HepG2 (cell line): ENCODE results near the gene CPE. TPM values are rescaled to one million over a fixed set of nuclear protein-coding genes. Genes with fewer than 3 reads are reported as not detected.

ENCODE experiments used
- ASH2L ChIP-seq: fragments of 300-600, 200-600 bp; sonication (generic); IDR thresholded peaks from 2 replicates; pipeline ENCODE4 v1.7.0; 2017; ENCODE audit warnings: low read depth, mild to moderate bottlenecking, moderate library complexity, mixed read lengths, low read length; ENCODE audit not compliant: insufficient read length
- CC2D1A ChIP-seq: sonication (generic); formaldehyde crosslinking; IDR thresholded peaks from 2 replicates; pipeline ENCODE4 v1.8.1; 2023; ENCODE audit warnings: mild to moderate bottlenecking, missing genetic modification reagents
- DR1 ChIP-seq: sonication (generic); formaldehyde crosslinking; IDR thresholded peaks from 2 replicates; pipeline ENCODE4 v1.8.0; 2021; ENCODE audit warnings: mild to moderate bottlenecking, missing genetic modification reagents, inconsistent platforms
- DZIP1 ChIP-seq: sonication (generic); formaldehyde crosslinking; IDR thresholded peaks from 2 replicates; pipeline ENCODE4 v1.5.0; 2020; ENCODE audit warnings: mild to moderate bottlenecking, missing genetic modification reagents
- ETV5 ChIP-seq: IDR thresholded peaks from 2 replicates; pipeline ENCODE4 v1.6.1; 2018; ENCODE audit warnings: missing biosample characterization, missing genetic modification reagents, inconsistent platforms, borderline replicate concordance
- HNF4A ChIP-seq: sonication (generic); formaldehyde crosslinking; IDR thresholded peaks from 2 replicates; pipeline ENCODE4 v1.4.0; 2020; ENCODE audit warnings: missing genetic modification reagents
- JUNB ChIP-seq: sonication (generic); formaldehyde crosslinking; IDR thresholded peaks from 2 replicates; pipeline ENCODE4 v1.8.0; 2022; ENCODE audit warnings: missing genetic modification reagents, mild to moderate bottlenecking, borderline replicate concordance
- MEIS1 ChIP-seq: sonication (generic); formaldehyde crosslinking; IDR thresholded peaks from 2 replicates; pipeline ENCODE4 v1.9.0; 2021; ENCODE audit warnings: mild to moderate bottlenecking, missing genetic modification reagents, moderate library complexity, borderline replicate concordance
- MZF1 ChIP-seq: sonication (generic); formaldehyde crosslinking; IDR thresholded peaks from 2 replicates; pipeline ENCODE4 v1.8.1; 2023; ENCODE audit warnings: mild to moderate bottlenecking, missing genetic modification reagents, borderline replicate concordance
- NFKB2 ChIP-seq: sonication (generic); formaldehyde crosslinking; IDR thresholded peaks from 2 replicates; pipeline ENCODE4 v1.4.0; 2020; ENCODE audit warnings: missing genetic modification reagents, borderline replicate concordance
- NR2F6 ChIP-seq, 2 experiments: IDR thresholded peaks; 2 replicates each; pipeline ENCODE4 v1.6.1; 2016; ENCODE audit warnings: antibody characterized with exemption in 1 of 2, mild to moderate bottlenecking in 1 of 2
- PCBP1 ChIP-seq: fragments of 200-400 bp; formaldehyde crosslinking; IDR thresholded peaks from 2 replicates; pipeline ENCODE4 v1.6.1; 2017; ENCODE audit warnings: mild to moderate bottlenecking, low read depth, low read length, borderline replicate concordance
- SP4 ChIP-seq: sonication (generic); formaldehyde crosslinking; IDR thresholded peaks from 2 replicates; pipeline ENCODE4 v1.8.1; 2023; ENCODE audit warnings: mild to moderate bottlenecking, missing genetic modification reagents
- TBP ChIP-seq: sonication (generic); formaldehyde crosslinking; IDR thresholded peaks from 2 replicates; pipeline ENCODE4 v1.5.0; 2020; ENCODE audit warnings: missing genetic modification reagents
- ZBTB38 ChIP-seq: sonication (generic); formaldehyde crosslinking; IDR thresholded peaks from 2 replicates; pipeline ENCODE4 v1.5.1; 2020; ENCODE audit warnings: mild to moderate bottlenecking, missing genetic modification reagents
- ZFYVE20 ChIP-seq: sonication (generic); formaldehyde crosslinking; IDR thresholded peaks from 2 replicates; pipeline ENCODE4 v1.8.0; 2023; ENCODE audit warnings: low read depth, mild to moderate bottlenecking, moderate library complexity, missing genetic modification reagents, borderline replicate concordance
- ZNF326 ChIP-seq: sonication (generic); formaldehyde crosslinking; IDR thresholded peaks from 2 replicates; pipeline ENCODE4 v1.4.0; 2020; ENCODE audit warnings: missing genetic modification reagents, borderline replicate concordance
- ZNF441 ChIP-seq: sonication (generic); formaldehyde crosslinking; IDR thresholded peaks from 2 replicates; pipeline ENCODE4 v1.7.0; 2021; ENCODE audit warnings: missing genetic modification reagents, borderline replicate concordance
- ZNF614 ChIP-seq: IDR thresholded peaks from 2 replicates; pipeline ENCODE4 v1.6.1; 2018; ENCODE audit warnings: missing biosample characterization, missing genetic modification reagents, inconsistent platforms, borderline replicate concordance
- ZNF670 ChIP-seq: sonication (generic); formaldehyde crosslinking; IDR thresholded peaks from 2 replicates; pipeline ENCODE4 v1.8.0; 2022; ENCODE audit warnings: mild to moderate bottlenecking, missing genetic modification reagents, borderline replicate concordance
- ZNF776 ChIP-seq: sonication (generic); formaldehyde crosslinking; IDR thresholded peaks from 2 replicates; pipeline ENCODE4 v1.4.0; 2020; ENCODE audit warnings: mild to moderate bottlenecking, missing genetic modification reagents
- ZNF784 ChIP-seq: sonication (generic); formaldehyde crosslinking; IDR thresholded peaks from 2 replicates; pipeline ENCODE4 v1.5.1; 2020; ENCODE audit warnings: missing genetic modification reagents, mild to moderate bottlenecking, borderline replicate concordance
- polyA plus RNA-seq, 8 experiments: library from polyadenylated mRNA; depleted of rRNA in 3 of 8; stranded (reverse) in 7 of 8; unstranded in 1 of 8; fragments of >200 nt; fragmentation: Illumina TruSeq in 4 of 8; extraction: Trizol in 4 of 8; gene quantifications; 2 replicates each; pipeline versions ENCODE4 v1.2.1 to v1.2.3, GENCODE V29; 2011 to 2016; ENCODE audit warnings: low read depth in 4 of 8, missing spikeins in 1 of 8, mixed read lengths in 1 of 8; ENCODE audit not compliant: insufficient read depth in 1 of 8
- total RNA-seq, 5 experiments: library from RNA; depleted of rRNA; stranded (reverse); fragments of >200 nt; fragmentation: Illumina TruSeq; extraction: Trizol; gene quantifications; 2 replicates each; pipeline ENCODE4 v1.2.3, GENCODE V29; 2016; ENCODE audit warnings: low read depth in 1 of 5
- TF ChIP-seq, protein P1 (sequence below): sonication (generic); formaldehyde crosslinking; IDR thresholded peaks from 2 replicates; pipeline ENCODE4 v1.5.1; 2020; ENCODE audit warnings: mild to moderate bottlenecking, missing genetic modification reagents, moderate library complexity

The CPE gene
- total and polyA plus RNA-seq, 2 of the 13 experiments (the other 11 are each of a cell fraction or from before 2014, with no cell fraction given) = 268 to 852 TPM

DNA sequence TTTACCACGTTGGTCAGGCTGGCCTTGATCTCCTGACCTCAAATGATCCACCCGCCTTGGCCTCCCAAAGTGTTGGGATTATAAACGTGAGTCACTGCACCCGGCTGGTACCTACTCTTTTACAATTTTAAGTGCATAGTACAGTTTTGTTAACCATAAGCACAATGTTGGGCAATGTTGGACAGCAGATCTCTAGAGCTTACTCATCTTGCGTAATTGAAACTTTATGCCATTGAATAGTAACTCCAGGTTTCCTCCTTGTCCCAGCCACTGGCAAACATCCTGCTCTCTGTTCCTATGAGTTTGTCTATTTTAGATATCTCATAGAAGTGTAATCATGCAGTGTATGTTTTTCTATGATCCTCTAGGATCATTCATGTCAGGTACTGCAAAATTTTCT lies 9.3 kb upstream of the CPE start (continued):
- TF ChIP-seq ZBTB38 = no peak
- TF ChIP-seq ETV5 (CRISPR knock-in tag) = peak; percentile 82; the same call in 1 of the 2 replicates
- 0 out of 2 replicates have a peak, but pooled peaks have one; percentile 56 for TF ChIP-seq ZNF441 (CRISPR knock-in tag)
- TF ChIP-seq NFKB2 (CRISPR knock-in tag) = no peak
- TF ChIP-seq ZNF784 = peak; percentile 61; the same call in 1 of the 2 replicates
- TF ChIP-seq ASH2L = peak; percentile 62
- TF ChIP-seq DZIP1 (CRISPR knock-in tag) = no peak
- TF ChIP-seq, protein P1, sequence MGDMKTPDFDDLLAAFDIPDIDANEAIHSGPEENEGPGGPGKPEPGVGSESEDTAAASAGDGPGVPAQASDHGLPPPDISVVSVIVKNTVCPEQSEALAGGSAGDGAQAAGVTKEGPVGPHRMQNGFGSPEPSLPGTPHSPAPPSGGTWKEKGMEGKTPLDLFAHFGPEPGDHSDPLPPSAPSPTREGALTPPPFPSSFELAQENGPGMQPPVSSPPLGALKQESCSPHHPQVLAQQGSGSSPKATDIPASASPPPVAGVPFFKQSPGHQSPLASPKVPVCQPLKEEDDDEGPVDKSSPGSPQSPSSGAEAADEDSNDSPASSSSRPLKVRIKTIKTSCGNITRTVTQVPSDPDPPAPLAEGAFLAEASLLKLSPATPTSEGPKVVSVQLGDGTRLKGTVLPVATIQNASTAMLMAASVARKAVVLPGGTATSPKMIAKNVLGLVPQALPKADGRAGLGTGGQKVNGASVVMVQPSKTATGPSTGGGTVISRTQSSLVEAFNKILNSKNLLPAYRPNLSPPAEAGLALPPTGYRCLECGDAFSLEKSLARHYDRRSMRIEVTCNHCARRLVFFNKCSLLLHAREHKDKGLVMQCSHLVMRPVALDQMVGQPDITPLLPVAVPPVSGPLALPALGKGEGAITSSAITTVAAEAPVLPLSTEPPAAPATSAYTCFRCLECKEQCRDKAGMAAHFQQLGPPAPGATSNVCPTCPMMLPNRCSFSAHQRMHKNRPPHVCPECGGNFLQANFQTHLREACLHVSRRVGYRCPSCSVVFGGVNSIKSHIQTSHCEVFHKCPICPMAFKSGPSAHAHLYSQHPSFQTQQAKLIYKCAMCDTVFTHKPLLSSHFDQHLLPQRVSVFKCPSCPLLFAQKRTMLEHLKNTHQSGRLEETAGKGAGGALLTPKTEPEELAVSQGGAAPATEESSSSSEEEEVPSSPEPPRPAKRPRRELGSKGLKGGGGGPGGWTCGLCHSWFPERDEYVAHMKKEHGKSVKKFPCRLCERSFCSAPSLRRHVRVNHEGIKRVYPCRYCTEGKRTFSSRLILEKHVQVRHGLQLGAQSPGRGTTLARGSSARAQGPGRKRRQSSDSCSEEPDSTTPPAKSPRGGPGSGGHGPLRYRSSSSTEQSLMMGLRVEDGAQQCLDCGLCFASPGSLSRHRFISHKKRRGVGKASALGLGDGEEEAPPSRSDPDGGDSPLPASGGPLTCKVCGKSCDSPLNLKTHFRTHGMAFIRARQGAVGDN (CRISPR knock-in tag) = no peak
- peak; percentile 96 for TF ChIP-seq HNF4A
- TF ChIP-seq JUNB (CRISPR knock-in tag) = peak; percentile 95
- TF ChIP-seq ZNF776 (CRISPR knock-in tag) = no peak
- no peak for TF ChIP-seq ZFYVE20
- peak; percentile 97 for TF ChIP-seq ZNF614 (CRISPR knock-in tag)
- 0 out of 2 replicates have a peak, but pooled peaks have one; percentile 70 for TF ChIP-seq ZNF670 (CRISPR knock-in tag)
- no peak for TF ChIP-seq ZNF326 (CRISPR knock-in tag)
- no peak for TF ChIP-seq CC2D1A (CRISPR knock-in tag)
- TF ChIP-seq DR1 (CRISPR knock-in tag) = no peak
- TF ChIP-seq PCBP1 = no peak
- peak; percentile 46; the same call in 1 of the 2 replicates for TF ChIP-seq MEIS1
- TF ChIP-seq MZF1 (CRISPR knock-in tag) = no peak
- peak; percentile 92 for TF ChIP-seq NR2F6 (IDR thresholded peaks at IDR 0.05)
- peak; percentile 96 for TF ChIP-seq NR2F6 (CRISPR knock-in tag; IDR thresholded peaks at IDR 0.05)
- no peak; the same call in 1 of the 2 replicates for TF ChIP-seq SP4 (CRISPR knock-in tag)
- TF ChIP-seq TBP (CRISPR knock-in tag) = no peak
